Kidney (tissue), 14 donors: Measurements from ENCODE around the gene APBB2. TPM values are rescaled to one million over a fixed set of nuclear protein-coding genes. Genes with fewer than 3 reads are reported as not detected.

ENCODE experiments used
- DNase-seq, 5 donors: peaks; one replicate each; pipeline ENCODE4 v3.0.0-alpha.2; 2013 to 2020
- FAIRE-seq: peaks from 2 replicates; lab custom pipeline; 2012; peaks lifted over from hg19 to GRCh38; lab: Jason Lieb, UNC
- H3K27ac ChIP-seq, 2 donors: one replicate each; pipeline ENCODE4 v1.7.0; 2013; ENCODE audit warnings: low read depth in 2 of 2, low read length in 2 of 2, inconsistent platforms in 1 of 2
- H3K27me3 ChIP-seq: one replicate; pipeline ENCODE4 v1.7.1; 2013; ENCODE audit warnings: low read length, inconsistent platforms; ENCODE audit not compliant: control insufficient read depth, insufficient read depth
- H3K36me3 ChIP-seq, 3 donors: one replicate each; pipeline versions ENCODE4 v1.7.0 to v1.7.1; 2013; ENCODE audit warnings: low read length in 3 of 3, control low read depth in 1 of 3, inconsistent platforms in 1 of 3; ENCODE audit not compliant: insufficient read depth in 3 of 3, control insufficient read depth in 2 of 3
- H3K4me1 ChIP-seq, 3 donors: one replicate each; pipeline versions ENCODE4 v1.7.0 to v1.7.1; 2013; ENCODE audit warnings: low read length in 3 of 3, inconsistent platforms in 1 of 3, low read depth in 1 of 3; ENCODE audit not compliant: control insufficient read depth in 2 of 3, insufficient read depth in 2 of 3
- H3K4me3 ChIP-seq, 3 donors: one replicate each; pipeline versions ENCODE4 v1.7.0 to v1.8.1; 2013; ENCODE audit warnings: low read length in 3 of 3, control low read depth in 1 of 3, inconsistent platforms in 1 of 3
- H3K9ac ChIP-seq, 3 donors: one replicate each; pipeline versions ENCODE4 v1.7.0 to v1.7.1; 2013; ENCODE audit warnings: low read length in 3 of 3, control low read depth in 1 of 3, inconsistent platforms in 1 of 3
- H3K9me3 ChIP-seq, 3 donors: one replicate each; pipeline versions ENCODE4 v1.7.0 to v1.7.1; 2013; ENCODE audit warnings: low read length in 3 of 3, control low read depth in 1 of 3, inconsistent platforms in 1 of 3; ENCODE audit not compliant: control insufficient read depth in 2 of 3, insufficient read depth in 1 of 3
- CTCF ChIP-seq: IDR thresholded peaks from 3 replicates; pipeline ENCODE4 v1.5.1; 2012; ENCODE audit warnings: mild to moderate bottlenecking, moderate library complexity, borderline replicate concordance; ENCODE audit not compliant: insufficient read depth; ENCODE audit errors: extremely low read depth
- intact Hi-C: fragments of 100-400 bp; cut with DNase I; formaldehyde crosslinking; loops from one replicate; pipeline ENCODE4 v1.11.1; 2022
- polyA plus RNA-seq: library from polyadenylated mRNA; stranded (reverse); fragments of 350-450 nt; fragmentation: Illumina TruSeq; extraction: RNeasy Lipid Tissue Mini Kit (QIAGEN cat#74804); gene quantifications from one replicate; pipeline ENCODE4 v1.2.3, GENCODE V29; 2014; ENCODE audit warnings: low read depth, low replicate concordance; ENCODE audit not compliant: insufficient read depth
- total RNA-seq: library from RNA; stranded (reverse); fragmentation: NEBNext Ultra II Directional; extraction: Animal tissue kit (Norgen Biotek cat#: 25700); gene quantifications from one replicate; pipeline ENCODE4 v1.2.1, GENCODE V29; 2021
- donor health status: control.
- donor health status: control.
- donor health status: control.
- donor health status: control.
- donor health status: control.
- donor health status: DM: yes; HTN: yes; CAD: no.
- donor health status: Normal renal cell carcinoma (clear cell type).

The APBB2 gene
- total and polyA plus RNA-seq, 2 donors from 2014 or later, result 13.4 to 65.6 TPM

- peaks cover 0 to 24% (median 14%) of the 10 kb centered on the region in 3 donors for H3K4me1 ChIP-seq
- peak overlapping the region in 1 of 2 donors; percentile 41 for H3K27ac ChIP-seq
- no peaks in the 10 kb centered on the region for H3K27me3 ChIP-seq
- no peak for TF ChIP-seq CTCF
- H3K36me3 ChIP-seq, result no peaks in the 10 kb centered on the region
- H3K4me3 ChIP-seq, result no peak overlapping the region
- intact Hi-C loops, result no loop called here
- no peaks in the 10 kb centered on the region for H3K9me3 ChIP-seq
- no peak overlapping the region for H3K9ac ChIP-seq
- FAIRE-seq (no peak), DNase-seq (no peak)
Observed at GRCh38 chr4:41175794-41176193, 38.5 kb downstream of the APBB2 start.

- Histone ChIP-seq H3K27me3 (no peaks in the 10 kb centered on the region), H3K9me3 (no peaks in the 10 kb centered on the region), H3K27ac (no peak overlapping the region), H3K9ac (no peak overlapping the region), H3K4me1 (peaks cover 0 to 24% (median 11%) of the 10 kb centered on the region in 3 donors), H3K4me3 (no peak overlapping the region), H3K36me3 (no peaks in the 10 kb centered on the region)
- DNase-seq, result no peak
- TF ChIP-seq CTCF, result no peak
- FAIRE-seq, result no peak
- intact Hi-C loops, result no loop called here
Observed at GRCh38 chr4:41174444-41174843, 39.9 kb downstream of the APBB2 start.

GRCh38 chr4:41172786-41173185, 41.6 kb downstream of the APBB2 start:
- Histone ChIP-seq H3K9me3 (no peaks in the 10 kb centered on the region), H3K36me3 (no peaks in the 10 kb centered on the region), H3K27ac (no peak overlapping the region), H3K4me3 (no peak overlapping the region), H3K4me1 (peaks cover 0 to 14% (median 4%) of the 10 kb centered on the region in 3 donors), H3K27me3 (no peaks in the 10 kb centered on the region), H3K9ac (no peak overlapping the region)
- intact Hi-C loops, result no loop called here
- no peak for TF ChIP-seq CTCF
- DNase-seq (no peak), FAIRE-seq (no peak)

GRCh38 chr4:41169256-41169800, 45.0 kb downstream of the APBB2 start:
- FAIRE-seq (no peak), DNase-seq (no peak)
- TF ChIP-seq CTCF, result no peak
- Histone ChIP-seq H3K27me3 (no peaks in the 10 kb centered on the region), H3K4me3 (no peak overlapping the region), H3K9me3 (no peaks in the 10 kb centered on the region), H3K36me3 (no peaks in the 10 kb centered on the region), H3K9ac (no peak overlapping the region), H3K27ac (no peak overlapping the region), H3K4me1 (no peaks in the 10 kb centered on the region)
- intact Hi-C loops, result no loop called here
